GM12801 (cell line): Measurements from ENCODE around the gene TCEANC2.

Experiments
- CTCF ChIP-seq: IDR thresholded peaks from one replicate; pipeline ENCODE4 v1.5.1; 2011; ENCODE audit warnings: control low read depth; ENCODE audit not compliant: insufficient read length; ENCODE audit errors: extremely low read depth

TCEANC2 gene

GRCh38 chr1:54052934-54053744, at the start of gene TCEANC2, which contains the start of gene TMEM59:
Gene TCEANC2 (plus strand): TSS chr1:54053608. CDS start chr1:54054423, 815 bp downstream.
Gene TMEM59 (minus strand): TSS chr1:54053204. CDS start chr1:54053188, 16 bp downstream.
- TF ChIP-seq CTCF = no peak

- TF ChIP-seq CTCF = no peak
Measured at GRCh38 chr1:54004481-54005049, 48.8 kb upstream of the TCEANC2 start.

- no peak for TF ChIP-seq CTCF
Measured at GRCh38 chr1:54006508-54006907, 46.9 kb upstream of the TCEANC2 start.

- TF ChIP-seq CTCF = no peak
Measured at GRCh38 chr1:54007613-54008012, 45.8 kb upstream of the TCEANC2 start.

- TF ChIP-seq CTCF = no peak
Measured at GRCh38 chr1:54008876-54009275, 44.5 kb upstream of the TCEANC2 start.

GRCh38 chr1:54009406-54009805, 44.0 kb upstream of the TCEANC2 start:
- no peak for TF ChIP-seq CTCF

GRCh38 chr1:54010415-54011117, 42.8 kb upstream of the TCEANC2 start:
- no peak for TF ChIP-seq CTCF
